Natural killer cell (primary cell): ENCODE measurements around the gene DNAH11. TPM values are rescaled to one million over a fixed set of nuclear protein-coding genes. Genes with fewer than 3 reads are reported as not detected.
"Not testable (repeated sequence)": the region's sequence is repeated elsewhere in the genome, so short reads cannot be mapped to it uniquely, and the experiment has no call there.

ENCODE experiments used
- ATAC-seq, 3 donors: fragments of 150-1000 bp in 2 of 3; fragments of 200-7000 bp in 1 of 3; cut with Tn5 transposase; 1 replicate in 1 of 3; 2 replicates in 2 of 3; pipeline ENCODE4 v1.10.0; 2021; ENCODE audit warnings: mild to moderate bottlenecking in 2 of 3, moderate library complexity in 2 of 3
- DNase-seq, 2 donors: peaks; one replicate each; pipeline versions ENCODE4 v3.0.0 to v3.0.0-alpha.2; 2013 to 2021; ENCODE audit warnings: mixed read lengths in 1 of 2
- H3K27ac ChIP-seq: one replicate; pipeline ENCODE4 v1.5.1; 2013; ENCODE audit warnings: mild to moderate bottlenecking, low read length
- H3K27me3 ChIP-seq: one replicate; pipeline ENCODE4 v1.6.1; 2013; ENCODE audit warnings: low read length; ENCODE audit not compliant: control insufficient read depth, insufficient read depth
- H3K36me3 ChIP-seq: one replicate; pipeline ENCODE4 v1.6.1; 2013; ENCODE audit warnings: low read length; ENCODE audit not compliant: control insufficient read depth, insufficient read depth
- H3K4me1 ChIP-seq: one replicate; pipeline ENCODE4 v1.6.1; 2013; ENCODE audit warnings: low read length; ENCODE audit not compliant: control insufficient read depth, insufficient read depth
- H3K4me3 ChIP-seq: one replicate; pipeline ENCODE4 v1.5.1; 2013; ENCODE audit warnings: low read length
- H3K9me3 ChIP-seq: one replicate; pipeline ENCODE4 v1.6.1; 2013; ENCODE audit warnings: low read length; ENCODE audit not compliant: control insufficient read depth, insufficient read depth
- H3K27ac Mint-ChIP-seq, 2 donors: one replicate each; pipeline ENCODE4 v1.8.0; 2022; ENCODE audit warnings: mild to moderate bottlenecking in 2 of 2, mixed read lengths in 2 of 2, moderate library complexity in 1 of 2
- H3K27me3 Mint-ChIP-seq, 2 donors: one replicate each; pipeline ENCODE4 v1.8.0; 2022; ENCODE audit warnings: low read depth in 2 of 2, mixed read lengths in 2 of 2
- H3K36me3 Mint-ChIP-seq: one replicate; pipeline ENCODE4 v1.8.0; 2022; ENCODE audit warnings: mixed read lengths
- H3K4me1 Mint-ChIP-seq, 2 donors: one replicate each; pipeline ENCODE4 v1.8.0; 2022; ENCODE audit warnings: mixed read lengths in 2 of 2
- H3K4me3 Mint-ChIP-seq: one replicate; pipeline ENCODE4 v1.8.0; 2022; ENCODE audit warnings: mild to moderate bottlenecking, moderate library complexity, mixed read lengths
- H3K9me3 Mint-ChIP-seq, 2 donors: one replicate each; pipeline ENCODE4 v1.8.0; 2022; ENCODE audit warnings: mixed read lengths in 2 of 2
- WGBS: methylation state at CpG from one replicate; pipeline ENCODE4 v1.1.7; 2013; ENCODE audit warnings: missing lambda C conversion rate; ENCODE audit not compliant: insufficient coverage; 5-methylcytosine and 5-hydroxymethylcytosine counted together
- intact Hi-C: fragments of 100-400 bp; cut with micrococcal nuclease; formaldehyde crosslinking; loops from one replicate; pipeline ENCODE4 v1.14.2; 2022
- total RNA-seq, 4 donors: library from RNA; stranded (reverse); fragments of 120-200 nt in 1 of 4; gene quantifications; one replicate each; pipeline versions ENCODE4 v1.2.3 to v1.2.4, GENCODE V29; 2013 to 2022
- TF ChIP-seq, protein P1 (sequence below): fragments of 200-600 bp; IDR thresholded peaks from one replicate; pipeline ENCODE4 v1.8.0; 2022; ENCODE audit warnings: antibody characterized with exemption

The DNAH11 gene
- total RNA-seq, 3 donors from 2014 or later (not counting 1 experiment from before 2014, with no cell fraction given): 0.09 to 0.48 (median 0.39) TPM

DNA sequence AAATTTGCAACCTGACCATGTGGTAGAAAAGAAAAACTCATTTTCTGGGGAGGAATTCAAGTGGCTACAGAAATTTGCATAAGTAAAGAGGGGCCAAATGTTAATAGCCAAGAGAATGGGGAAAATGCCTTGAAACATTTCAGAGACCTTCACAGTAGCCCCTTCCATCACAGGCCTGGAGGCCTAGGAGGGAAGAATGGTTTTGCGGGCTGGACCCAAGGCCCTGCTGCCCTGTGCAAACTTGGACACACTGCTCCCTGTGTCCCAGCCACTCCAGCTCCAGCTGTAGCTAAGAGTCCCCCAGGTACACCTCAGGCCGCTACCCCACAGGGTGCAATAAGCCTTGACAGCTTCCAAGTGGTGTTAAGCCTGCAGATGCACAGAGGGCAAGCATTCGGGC lies 16.4 kb upstream of the DNAH11 start:
- Mint-ChIP-seq H3K27ac (no peak overlapping the region), H3K27me3 (peaks cover 0 to 3% of the 10 kb centered on the region in 2 donors), H3K36me3 (no peaks in the 10 kb centered on the region), H3K4me3 (no peak overlapping the region), H3K9me3 (no peaks in the 10 kb centered on the region), H3K4me1 (no peaks in the 10 kb centered on the region)
- Histone ChIP-seq H3K27ac (no peak overlapping the region), H3K9me3 (no peaks in the 10 kb centered on the region), H3K4me3 (no peak overlapping the region), H3K36me3 (no peaks in the 10 kb centered on the region), H3K27me3 (no peaks in the 10 kb centered on the region), H3K4me1 (no peaks in the 10 kb centered on the region)
- 95% methylated on average over 3 of the region's 3 CpGs for WGBS
- TF ChIP-seq, protein P1, sequence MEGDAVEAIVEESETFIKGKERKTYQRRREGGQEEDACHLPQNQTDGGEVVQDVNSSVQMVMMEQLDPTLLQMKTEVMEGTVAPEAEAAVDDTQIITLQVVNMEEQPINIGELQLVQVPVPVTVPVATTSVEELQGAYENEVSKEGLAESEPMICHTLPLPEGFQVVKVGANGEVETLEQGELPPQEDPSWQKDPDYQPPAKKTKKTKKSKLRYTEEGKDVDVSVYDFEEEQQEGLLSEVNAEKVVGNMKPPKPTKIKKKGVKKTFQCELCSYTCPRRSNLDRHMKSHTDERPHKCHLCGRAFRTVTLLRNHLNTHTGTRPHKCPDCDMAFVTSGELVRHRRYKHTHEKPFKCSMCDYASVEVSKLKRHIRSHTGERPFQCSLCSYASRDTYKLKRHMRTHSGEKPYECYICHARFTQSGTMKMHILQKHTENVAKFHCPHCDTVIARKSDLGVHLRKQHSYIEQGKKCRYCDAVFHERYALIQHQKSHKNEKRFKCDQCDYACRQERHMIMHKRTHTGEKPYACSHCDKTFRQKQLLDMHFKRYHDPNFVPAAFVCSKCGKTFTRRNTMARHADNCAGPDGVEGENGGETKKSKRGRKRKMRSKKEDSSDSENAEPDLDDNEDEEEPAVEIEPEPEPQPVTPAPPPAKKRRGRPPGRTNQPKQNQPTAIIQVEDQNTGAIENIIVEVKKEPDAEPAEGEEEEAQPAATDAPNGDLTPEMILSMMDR: no peak
- ATAC-seq: no peak
- DNase-seq: no peak
- intact Hi-C loops: loop anchor here (1.0 kb wide), 1 partner anchor 270 kb away; no protein-coding TSS in a partner anchor

GRCh38 chr7:21532485-21532884 lies 10.4 kb upstream of the DNAH11 start:
- H3K27ac ChIP-seq, H3K27me3 Mint-ChIP-seq, intact Hi-C loops, H3K27ac Mint-ChIP-seq, H3K36me3 Mint-ChIP-seq, H3K4me3 ChIP-seq, ATAC-seq, H3K4me1 ChIP-seq, H3K36me3 ChIP-seq, DNase-seq, H3K9me3 Mint-ChIP-seq, H3K4me3 Mint-ChIP-seq, H3K9me3 ChIP-seq, H3K4me1 Mint-ChIP-seq, H3K27me3 ChIP-seq: not testable (repeated sequence)
- 67% methylated on average over 1 of the region's 1 CpG for WGBS

- H3K4me3 Mint-ChIP-seq, H3K27ac Mint-ChIP-seq, H3K4me1 Mint-ChIP-seq, H3K27me3 ChIP-seq, H3K9me3 Mint-ChIP-seq, DNase-seq, H3K27ac ChIP-seq, H3K4me1 ChIP-seq, H3K4me3 ChIP-seq, H3K36me3 ChIP-seq, ATAC-seq, H3K27me3 Mint-ChIP-seq, intact Hi-C loops, H3K36me3 Mint-ChIP-seq, H3K9me3 ChIP-seq: not testable (repeated sequence)
Measured at GRCh38 chr7:21533646-21534045, 9.2 kb upstream of the DNAH11 start.

- H3K27ac Mint-ChIP-seq, H3K9me3 Mint-ChIP-seq, H3K4me3 ChIP-seq, H3K36me3 Mint-ChIP-seq, H3K36me3 ChIP-seq, ATAC-seq, DNase-seq, H3K4me1 ChIP-seq, intact Hi-C loops, H3K9me3 ChIP-seq, H3K27ac ChIP-seq, H3K4me1 Mint-ChIP-seq, H3K4me3 Mint-ChIP-seq: not testable (repeated sequence)
- 92% methylated on average over 26 of the region's 27 CpGs for WGBS
- H3K27me3 ChIP-seq: peaks cover 11% of the 10 kb centered on the region
- peaks cover 20 to 28% of the 10 kb centered on the region in 2 donors for H3K27me3 Mint-ChIP-seq
Measured at GRCh38 chr7:21536445-21537118, 6.3 kb upstream of the DNAH11 start.

GRCh38 chr7:21538936-21539495 lies 3.8 kb upstream of the DNAH11 start:
- Histone ChIP-seq H3K36me3 (no peaks in the 10 kb centered on the region), H3K4me3 (no peak overlapping the region), H3K27me3 (peaks cover 28% of the 10 kb centered on the region), H3K27ac (no peak overlapping the region), H3K4me1 (peaks cover 13% of the 10 kb centered on the region), H3K9me3 (no peaks in the 10 kb centered on the region)
- no peak overlapping the region for H3K4me3 Mint-ChIP-seq
- H3K27me3 Mint-ChIP-seq: peaks cover 35 to 39% of the 10 kb centered on the region in 2 donors
- ATAC-seq (no peak), DNase-seq (no peak)
- peaks cover 6 to 9% of the 10 kb centered on the region in 2 donors for H3K4me1 Mint-ChIP-seq
- H3K9me3 Mint-ChIP-seq: no peaks in the 10 kb centered on the region
- WGBS: 76% methylated on average over 3 of the region's 3 CpGs
- H3K36me3 Mint-ChIP-seq: no peaks in the 10 kb centered on the region
- TF ChIP-seq, protein P1: no peak
- intact Hi-C loops: no loop called here
- no peak overlapping the region for H3K27ac Mint-ChIP-seq
